A549 (cell line): Measurements from ENCODE around the gene REXO4. TPM values are rescaled to one million over a fixed set of nuclear protein-coding genes. Genes with fewer than 3 reads are reported as not detected.
A peak's percentile ranks its signal among the peaks of the same experiment; 100 is the strongest.

Experiments used
- ATAC-seq, 2 experiments: fragments of 200-7000 bp in 1 of 2; fragments of >200 bp in 1 of 2; cut with Nextera tagmentation in 1 of 2; cut with Tn5 transposase in 1 of 2; 3 replicates each; pipeline versions ENCODE4 v1.8.0 to v1.9.1; 2018 to 2020; ENCODE audit warnings: mild to moderate bottlenecking in 1 of 2, moderate library complexity in 1 of 2
- CTCF ChIA-PET: fragments of 300-600 bp; sonication (Branson Sonifier 250); formaldehyde crosslinking; extraction: SDS; loops from one replicate; lab custom pipeline; 2021; ENCODE audit warnings: antibody characterized with exemption, inconsistent platforms; lab: Yijun Ruan, JAX
- POLR2A ChIA-PET: fragments of 350-600 bp; formaldehyde crosslinking; extraction: SDS; loops from one replicate; lab custom pipeline; 2021; ENCODE audit warnings: antibody characterized with exemption, inconsistent platforms; lab: Yijun Ruan, JAX
- DNase-seq, 2 experiments: peaks; one replicate each; pipeline versions ENCODE4 v3.0.0 to v3.0.0-alpha.2; 2011 to 2016; ENCODE audit warnings: low read depth in 1 of 2, low spot score in 1 of 2
- FAIRE-seq: peaks from 2 replicates; lab custom pipeline; 2011; peaks lifted over from hg19 to GRCh38; lab: Jason Lieb, UNC
- H3K27ac ChIP-seq, 2 experiments: fragments of >200 bp; sonication (Bioruptor Twin); formaldehyde crosslinking; 3 replicates each; pipeline ENCODE4 v1.5.1; 2016 to 2017
- H3K4me1 ChIP-seq: fragments of >200 bp; sonication (Bioruptor Twin); formaldehyde crosslinking; 3 replicates; pipeline ENCODE4 v1.6.1; 2016
- H3K4me2 ChIP-seq: fragments of >200 bp; sonication (Bioruptor Twin); formaldehyde crosslinking; 3 replicates; pipeline ENCODE4 v1.6.1; 2016
- H3K4me3 ChIP-seq: fragments of >200 bp; sonication (Bioruptor Twin); formaldehyde crosslinking; 3 replicates; pipeline ENCODE4 v1.5.1; 2016
- H3K9me3 ChIP-seq: fragments of >200 bp; sonication (Bioruptor Twin); formaldehyde crosslinking; 3 replicates; pipeline ENCODE4 v1.6.1; 2016
- BHLHE40 ChIP-seq: IDR thresholded peaks from 2 replicates; pipeline ENCODE4 v1.6.1; 2012; ENCODE audit warnings: low read depth, low read length, inconsistent platforms
- EHF ChIP-seq: fragments of 250-450 bp; sonication (Bioruptor Pico); IDR thresholded peaks from 2 replicates; pipeline ENCODE4 v1.5.0; 2020; ENCODE audit warnings: mild to moderate bottlenecking
- EHMT2 ChIP-seq: fragments of 200-600 bp; sonication (generic); IDR thresholded peaks from 2 replicates; pipeline ENCODE4 v1.6.1; 2016; ENCODE audit warnings: antibody characterized with exemption, low read depth, mild to moderate bottlenecking, moderate library complexity
- EP300 ChIP-seq, 2 experiments: fragments of >200 bp; sonication (Bioruptor Twin); formaldehyde crosslinking; IDR thresholded peaks; 2 replicates in 1 of 2; 3 replicates in 1 of 2; pipeline ENCODE4 v1.6.1; 2016 to 2017
- FOSB ChIP-seq: fragments of 250-450 bp; sonication (Bioruptor Pico); IDR thresholded peaks from 2 replicates; pipeline ENCODE4 v1.5.0; 2020; ENCODE audit warnings: mild to moderate bottlenecking, moderate library complexity
- FOSL2 ChIP-seq, 2 experiments: fragments of 450-650 bp in 1 of 2; fragments of >200 bp in 1 of 2; sonication (Bioruptor Twin) in 1 of 2; formaldehyde crosslinking; IDR thresholded peaks; 2 replicates each; pipeline versions ENCODE4 v1.5.0 to v1.6.1; 2016 to 2020; ENCODE audit warnings: mild to moderate bottlenecking in 1 of 2, moderate library complexity in 1 of 2
- GATA3 ChIP-seq: IDR thresholded peaks from 2 replicates; pipeline ENCODE4 v1.6.1; 2012; ENCODE audit warnings: borderline replicate concordance
- HDAC2 ChIP-seq: fragments of 200-600 bp; sonication (generic); IDR thresholded peaks from 2 replicates; pipeline ENCODE4 v1.6.1; 2016
- JUN ChIP-seq, 2 experiments: fragments of >200 bp; sonication (Bioruptor Twin); formaldehyde crosslinking; IDR thresholded peaks; 2 replicates in 1 of 2; 3 replicates in 1 of 2; pipeline ENCODE4 v1.6.1; 2016 to 2017
- JUNB ChIP-seq: fragments of >200 bp; sonication (Bioruptor Twin); formaldehyde crosslinking; IDR thresholded peaks from 2 replicates; pipeline ENCODE4 v1.6.1; 2016
- KDM5A ChIP-seq: fragments of 200-600 bp; sonication (generic); IDR thresholded peaks from 2 replicates; pipeline ENCODE4 v1.6.1; 2016; ENCODE audit warnings: antibody characterized with exemption, mild to moderate bottlenecking
- MYC ChIP-seq: IDR thresholded peaks from 2 replicates; pipeline ENCODE4 v1.6.1; 2012; ENCODE audit warnings: mild to moderate bottlenecking, inconsistent platforms, low read length, improper control_type of control experiment, borderline replicate concordance
- NFE2L2 ChIP-seq: fragments of 150-350 bp; conservative IDR thresholded peaks from 2 replicates; pipeline ENCODE4 v1.6.1; 2014; ENCODE audit warnings: low read length
- NR3C1 ChIP-seq: fragments of >200 bp; sonication (Bioruptor Twin); formaldehyde crosslinking; IDR thresholded peaks from 3 replicates; pipeline ENCODE4 v1.6.1; 2017
- PHF8 ChIP-seq: fragments of 200-600 bp; sonication (generic); IDR thresholded peaks from 2 replicates; pipeline ENCODE4 v1.6.1; 2016; ENCODE audit warnings: low read depth, mild to moderate bottlenecking, antibody characterized with exemption, moderate library complexity, borderline replicate concordance
- POLR2A ChIP-seq: IDR thresholded peaks from 2 replicates; pipeline ENCODE4 v1.6.1; 2012; ENCODE audit warnings: mild to moderate bottlenecking, low read length
- POLR2AphosphoS2 ChIP-seq: conservative IDR thresholded peaks from 2 replicates; pipeline ENCODE4 v1.6.1; 2012; ENCODE audit warnings: low read length, improper control_type of control experiment, inconsistent platforms
- RAD21 ChIP-seq, 2 experiments: fragments of >200 bp in 1 of 2; sonication (Bioruptor Twin) in 1 of 2; formaldehyde crosslinking in 1 of 2; IDR thresholded peaks in 1 of 2; conservative IDR thresholded peaks in 1 of 2; 2 replicates in 1 of 2; 3 replicates in 1 of 2; pipeline ENCODE4 v1.6.1; 2012 to 2018; ENCODE audit warnings: inconsistent platforms in 1 of 2
- RARB ChIP-seq: fragments of 250-450 bp; sonication (Bioruptor Pico); IDR thresholded peaks from 2 replicates; pipeline ENCODE4 v1.8.0; 2021; ENCODE audit warnings: mild to moderate bottlenecking, moderate library complexity
- SMC3 ChIP-seq: fragments of >200 bp; sonication (Bioruptor Twin); formaldehyde crosslinking; IDR thresholded peaks from 3 replicates; pipeline ENCODE4 v1.6.1; 2018; ENCODE audit warnings: inconsistent platforms
- SREBF2 ChIP-seq: fragments of 450-650 bp; IDR thresholded peaks from 2 replicates; pipeline ENCODE4 v1.6.1; 2014; ENCODE audit warnings: mild to moderate bottlenecking, moderate library complexity
- ZC3H11A ChIP-seq: fragments of 450-650 bp; IDR thresholded peaks from 2 replicates; pipeline ENCODE4 v1.6.1; 2014; ENCODE audit warnings: antibody characterized with exemption, mild to moderate bottlenecking
- ZNF302 ChIP-seq: fragments of 250-450 bp; sonication (Bioruptor Pico); IDR thresholded peaks from 2 replicates; pipeline ENCODE4 v1.9.0; 2021; ENCODE audit warnings: inconsistent platforms, mild to moderate bottlenecking, moderate library complexity
- WGBS: methylation state at CpG from one replicate; pipeline ENCODE4 v1.1.6; 2017; ENCODE audit errors: missing lambda C conversion rate; 5-methylcytosine and 5-hydroxymethylcytosine counted together
- polyA minus RNA-seq: library from RNA; depleted of rRNA, polyadenylated mRNA; stranded (reverse); fragments of >200 nt; gene quantifications from 2 replicates; pipeline ENCODE4 v1.2.3, GENCODE V29; 2011; rRNA and poly(A)+ RNA removed
- polyA plus RNA-seq, 4 experiments: library from polyadenylated mRNA; depleted of rRNA in 3 of 4; stranded (reverse); fragments of >200 nt; fragmentation: RNase III in 1 of 4; extraction: RNeasy Plus Mini Kit Qiagen cat#74134 plus additional on column Dnase treatment in 1 of 4; gene quantifications; 2 replicates in 3 of 4; 3 replicates in 1 of 4; pipeline ENCODE4 v1.2.3, GENCODE V29; 2011 to 2017
- TF ChIP-seq, protein P1 (sequence below): fragments of 250-450 bp; sonication (Bioruptor Pico); IDR thresholded peaks from 2 replicates; pipeline ENCODE4 v1.5.0; 2021; ENCODE audit warnings: mild to moderate bottlenecking, moderate library complexity, borderline replicate concordance
- TF ChIP-seq, protein P2 (sequence below): IDR thresholded peaks from 2 replicates; pipeline ENCODE4 v1.6.1; 2012
- TF ChIP-seq, protein P3 (sequence below): IDR thresholded peaks from 2 replicates; pipeline ENCODE4 v1.6.1; 2012; ENCODE audit warnings: low read depth, borderline replicate concordance
- TF ChIP-seq, protein P4 (sequence below): fragments of >200 bp; sonication (Bioruptor Twin); formaldehyde crosslinking; IDR thresholded peaks from 3 replicates; pipeline ENCODE4 v1.6.1; 2016
- TF ChIP-seq, protein P5 (sequence below): fragments of 150-350 bp; IDR thresholded peaks from 2 replicates; pipeline ENCODE4 v1.6.1; 2014; ENCODE audit warnings: low read depth, mild to moderate bottlenecking, low read length

Gene REXO4
- polyA plus RNA-seq (2011; rRNA removed) (20.6 and 25.8 TPM in 2 replicates), polyA plus RNA-seq (2017; fragmentation: RNase III; extraction: RNeasy Plus Mini Kit Qiagen cat#74134 plus additional on column Dnase treatment) (30.3 to 31.7 TPM (median 31.0 TPM) in 3 replicates), polyA minus RNA-seq (12.6 and 13.4 TPM in 2 replicates)
- polyA plus RNA-seq (2012; cell fraction: cytosol; rRNA removed), result 30.5 and 32.8 TPM in 2 replicates
- 23.8 and 25.0 TPM in 2 replicates for polyA plus RNA-seq (2012; cell fraction: nucleus; rRNA removed)

GRCh38 chr9:133417541-133418461 lies at the start of gene REXO4:
TSS of gene REXO4 (minus strand) at chr9:133418010. CDS start at chr9:133417844, 166 bp downstream.
- Histone ChIP-seq H3K4me2 (peak within 1 kb of the TSS; percentile 71), H3K27ac (peak within 1 kb of the TSS; percentile 92 to 93), H3K9me3 (no peaks in the 10 kb centered on the region), H3K4me3 (peak within 1 kb of the TSS; percentile 98), H3K4me1 (peaks cover 14% of the 10 kb centered on the region; the same call in 1 of the 3 replicates)
- 3% methylated on average over 41 of the region's 75 CpGs for WGBS
- TF ChIP-seq, protein P1, sequence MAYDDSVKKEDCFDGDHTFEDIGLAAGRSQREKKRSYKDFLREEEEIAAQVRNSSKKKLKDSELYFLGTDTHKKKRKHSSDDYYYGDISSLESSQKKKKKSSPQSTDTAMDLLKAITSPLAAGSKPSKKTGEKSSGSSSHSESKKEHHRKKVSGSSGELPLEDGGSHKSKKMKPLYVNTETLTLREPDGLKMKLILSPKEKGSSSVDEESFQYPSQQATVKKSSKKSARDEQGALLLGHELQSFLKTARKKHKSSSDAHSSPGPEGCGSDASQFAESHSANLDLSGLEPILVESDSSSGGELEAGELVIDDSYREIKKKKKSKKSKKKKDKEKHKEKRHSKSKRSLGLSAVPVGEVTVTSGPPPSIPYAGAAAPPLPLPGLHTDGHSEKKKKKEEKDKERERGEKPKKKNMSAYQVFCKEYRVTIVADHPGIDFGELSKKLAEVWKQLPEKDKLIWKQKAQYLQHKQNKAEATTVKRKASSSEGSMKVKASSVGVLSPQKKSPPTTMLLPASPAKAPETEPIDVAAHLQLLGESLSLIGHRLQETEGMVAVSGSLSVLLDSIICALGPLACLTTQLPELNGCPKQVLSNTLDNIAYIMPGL (CRISPR knock-in tag), result peak; percentile 22; the same call in 1 of the 2 replicates
- no peak for TF ChIP-seq FOSB (CRISPR knock-in tag)
- peak; percentile 81; the same call in 1 of the 2 replicates for TF ChIP-seq PHF8
- TF ChIP-seq HDAC2, result 0 out of 2 replicates have a peak, but pooled peaks have one; percentile 18
- TF ChIP-seq EHF, result no peak
- TF ChIP-seq, protein P2, sequence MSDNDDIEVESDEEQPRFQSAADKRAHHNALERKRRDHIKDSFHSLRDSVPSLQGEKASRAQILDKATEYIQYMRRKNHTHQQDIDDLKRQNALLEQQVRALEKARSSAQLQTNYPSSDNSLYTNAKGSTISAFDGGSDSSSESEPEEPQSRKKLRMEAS, result peak; percentile 98
- TF ChIP-seq ZNF302 (CRISPR knock-in tag), result no peak
- TF ChIP-seq, protein P3, sequence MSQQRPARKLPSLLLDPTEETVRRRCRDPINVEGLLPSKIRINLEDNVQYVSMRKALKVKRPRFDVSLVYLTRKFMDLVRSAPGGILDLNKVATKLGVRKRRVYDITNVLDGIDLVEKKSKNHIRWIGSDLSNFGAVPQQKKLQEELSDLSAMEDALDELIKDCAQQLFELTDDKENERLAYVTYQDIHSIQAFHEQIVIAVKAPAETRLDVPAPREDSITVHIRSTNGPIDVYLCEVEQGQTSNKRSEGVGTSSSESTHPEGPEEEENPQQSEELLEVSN, result peak; percentile 78; the same call in 1 of the 2 replicates
- TF ChIP-seq FOSL2 (IDR thresholded peaks at IDR 0.05), result no peak
- 0 out of 2 replicates have a peak, but pooled peaks have one; percentile 3 for TF ChIP-seq FOSL2 (CRISPR knock-in tag; IDR thresholded peaks at IDR 0.05)
- TF ChIP-seq KDM5A, result peak; percentile 80; the same call in 1 of the 2 replicates
- peak; percentile 67 to 96; a peak in 3 of 5 replicates for TF ChIP-seq JUN (IDR thresholded peaks at IDR 0.05)
- TF ChIP-seq SREBF2, result no peak
- peak; percentile 40; the same call in 1 of the 2 replicates for TF ChIP-seq POLR2A
- TF ChIP-seq MYC, result peak; percentile 96
- TF ChIP-seq EHMT2, result no peak
- no peak; the same call in 1 of the 2 replicates for TF ChIP-seq RARB (CRISPR knock-in tag)
- peak; percentile 60; the same call in 1 of the 2 replicates for TF ChIP-seq GATA3
- peak; percentile 26; the same call in 1 of the 2 replicates for TF ChIP-seq ZC3H11A
- TF ChIP-seq SMC3, result 0 out of 3 replicates have a peak, but pooled peaks have one; percentile 8
- peak; percentile 97 for TF ChIP-seq BHLHE40
- peak; percentile 73 to 89 for DNase-seq
- peak; percentile 89 to 96 for ATAC-seq
- ChIA-PET POLR2A (interaction anchor here (0.9 to 2.3 kb wide), 2 partner anchors 41 to 42 kb away, joined by 3 to 9 read pairs; partner anchors contain the start of gene CACFD1), CTCF (interaction anchor here (1.0 to 6.5 kb wide), 5 partner anchors 9 to 69 kb away, joined by 3 to 45 read pairs (median 5); no protein-coding TSS in a partner anchor)
- FAIRE-seq, result no peak

GRCh38 chr9:133467101-133467500 lies 49.3 kb upstream of the REXO4 start:
- Histone ChIP-seq H3K4me2 (no peak overlapping the region), H3K4me3 (no peak overlapping the region), H3K9me3 (no peaks in the 10 kb centered on the region), H3K4me1 (no peaks in the 10 kb centered on the region), H3K27ac (no peak overlapping the region)
- no peak for DNase-seq
- no peak for ATAC-seq
- CTCF ChIA-PET, result interaction anchor here (0.9 to 1.3 kb wide), 2 partner anchors 18 to 19 kb away, joined by 3 read pairs; no protein-coding TSS in a partner anchor
- WGBS, result 84% methylated on average over 10 of the region's 10 CpGs
- POLR2A ChIA-PET, result interaction anchor here (3.4 kb wide), 1 partner anchor 7 kb away, joined by 9 read pairs; the partner anchor contains the start of gene CACFD1
- FAIRE-seq, result no peak
- TF ChIP-seq JUNB (no peak), EP300 (IDR thresholded peaks at IDR 0.05) (no peak), NR3C1 (no peak), NFE2L2 (no peak), HDAC2 (no peak), POLR2AphosphoS2 (no peak), POLR2A (no peak), RAD21 (conservative IDR thresholded peaks at IDR 0.05 in 1 of 2, IDR thresholded peaks at IDR 0.05 in 1 of 2) (no peak)
- TF ChIP-seq, protein P4, sequence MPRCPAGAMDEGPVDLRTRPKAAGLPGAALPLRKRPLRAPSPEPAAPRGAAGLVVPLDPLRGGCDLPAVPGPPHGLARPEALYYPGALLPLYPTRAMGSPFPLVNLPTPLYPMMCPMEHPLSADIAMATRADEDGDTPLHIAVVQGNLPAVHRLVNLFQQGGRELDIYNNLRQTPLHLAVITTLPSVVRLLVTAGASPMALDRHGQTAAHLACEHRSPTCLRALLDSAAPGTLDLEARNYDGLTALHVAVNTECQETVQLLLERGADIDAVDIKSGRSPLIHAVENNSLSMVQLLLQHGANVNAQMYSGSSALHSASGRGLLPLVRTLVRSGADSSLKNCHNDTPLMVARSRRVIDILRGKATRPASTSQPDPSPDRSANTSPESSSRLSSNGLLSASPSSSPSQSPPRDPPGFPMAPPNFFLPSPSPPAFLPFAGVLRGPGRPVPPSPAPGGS, result no peak
- TF ChIP-seq, protein P5, sequence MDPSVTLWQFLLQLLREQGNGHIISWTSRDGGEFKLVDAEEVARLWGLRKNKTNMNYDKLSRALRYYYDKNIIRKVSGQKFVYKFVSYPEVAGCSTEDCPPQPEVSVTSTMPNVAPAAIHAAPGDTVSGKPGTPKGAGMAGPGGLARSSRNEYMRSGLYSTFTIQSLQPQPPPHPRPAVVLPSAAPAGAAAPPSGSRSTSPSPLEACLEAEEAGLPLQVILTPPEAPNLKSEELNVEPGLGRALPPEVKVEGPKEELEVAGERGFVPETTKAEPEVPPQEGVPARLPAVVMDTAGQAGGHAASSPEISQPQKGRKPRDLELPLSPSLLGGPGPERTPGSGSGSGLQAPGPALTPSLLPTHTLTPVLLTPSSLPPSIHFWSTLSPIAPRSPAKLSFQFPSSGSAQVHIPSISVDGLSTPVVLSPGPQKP, result no peak
